HCT116 (cell line): Measurements from ENCODE around the gene TOR1AIP1. TPM values are rescaled to one million over a fixed set of nuclear protein-coding genes. Genes with fewer than 3 reads are reported as not detected.

Source experiments
- ATAC-seq: fragments of 200-7000 bp; cut with Tn5 transposase; 2 replicates; pipeline ENCODE4 v1.9.1; 2020; ENCODE audit warnings: mild to moderate bottlenecking, moderate library complexity
- BruUV-seq: library from RNA; stranded (reverse); fragments of 400-500 nt; replicated peaks from 2 replicates; lab custom pipeline; 2021; lab: Mats Ljungman, UMichigan
- CTCF ChIA-PET: fragments of 300-600 bp; sonication (Branson Sonifier 250); formaldehyde crosslinking; loops from one replicate; lab custom pipeline; 2021; ENCODE audit warnings: antibody characterized with exemption; lab: Charles Lee
- POLR2A ChIA-PET: fragments of 300-600, 350-600 bp; sonication (Branson Sonifier 250); formaldehyde crosslinking; loops from one replicate; lab custom pipeline; 2021; ENCODE audit warnings: antibody characterized with exemption; lab: Charles Lee
- RAD21 ChIA-PET, 2 experiments: fragments of 300-600 bp; sonication (Branson Sonifier 250); formaldehyde crosslinking; loops; one replicate each; lab custom pipeline; 2023; ENCODE audit warnings: low total read pairs in 2 of 2; ENCODE audit not compliant: uncharacterized antibody in 2 of 2, unreplicated experiment in 2 of 2, low non-redundant PET in 1 of 2; lab: Charles Lee
- DNase-seq: peaks from one replicate; pipeline ENCODE4 v3.0.0-alpha.2; 2010; ENCODE audit warnings: low read depth, low spot score
- H2AFZ ChIP-seq: fragments of 200-600 bp; shearing (Covaris generic), sonication (generic); 2 replicates; pipeline ENCODE4 v1.6.1; 2017; ENCODE audit warnings: low read depth, mixed run types, mixed read lengths, antibody characterized with exemption, low read length; ENCODE audit not compliant: poor library complexity, severe bottlenecking
- H3K27ac ChIP-seq: 2 replicates; pipeline ENCODE4 v1.5.1; 2012; ENCODE audit warnings: low read depth, low read length
- H3K27me3 ChIP-seq: fragments of 200-600 bp; sonication (generic); 2 replicates; pipeline ENCODE4 v1.6.1; 2016; ENCODE audit warnings: mixed run types, low read length, mixed read lengths; ENCODE audit not compliant: insufficient read depth
- H3K36me3 ChIP-seq, 2 experiments: fragments of 200-500 bp in 1 of 2; fragments of 200-600 bp in 1 of 2; sonication (Bioruptor generic) in 1 of 2; sonication (generic) in 1 of 2; 2 replicates each; pipeline versions ENCODE4 v1.5.1 to v1.6.1; 2014 to 2016; ENCODE audit warnings: low read length in 2 of 2, inconsistent platforms in 1 of 2, mixed read lengths in 1 of 2, mixed run types in 1 of 2; ENCODE audit not compliant: insufficient read depth in 2 of 2, control insufficient read depth in 1 of 2
- H3K4me1 ChIP-seq, 2 experiments: fragments of 200-600 bp in 1 of 2; sonication (generic) in 1 of 2; 2 replicates each; pipeline versions ENCODE4 v1.5.1 to v1.6.1; 2012 to 2017; ENCODE audit warnings: low read length in 2 of 2, inconsistent platforms in 1 of 2, mild to moderate bottlenecking in 1 of 2, mixed read lengths in 1 of 2, mixed run types in 1 of 2, moderate library complexity in 1 of 2; ENCODE audit not compliant: insufficient read depth in 2 of 2, control insufficient read depth in 1 of 2
- H3K4me2 ChIP-seq: fragments of 200-600 bp; sonication (generic); 2 replicates; pipeline ENCODE4 v1.6.1; 2017; ENCODE audit warnings: mixed run types, low read length, mixed read lengths
- H3K4me3 ChIP-seq, 2 experiments: fragments of 200-600 bp in 1 of 2; sonication (generic) in 1 of 2; replicated peaks in 1 of 2; 2 replicates each; pipeline ENCODE4 v1.5.1; 2011 to 2016; ENCODE audit warnings: low read length in 2 of 2, control low read depth in 1 of 2, low read depth in 1 of 2, mild to moderate bottlenecking in 1 of 2, mixed read lengths in 1 of 2, mixed run types in 1 of 2
- H3K79me2 ChIP-seq: fragments of 200-600 bp; sonication (generic); 2 replicates; pipeline ENCODE4 v1.6.1; 2017; ENCODE audit warnings: mild to moderate bottlenecking, mixed run types, low read length, moderate library complexity, mixed read lengths; ENCODE audit not compliant: insufficient read depth
- H3K9ac ChIP-seq: fragments of 200-600 bp; sonication (generic); 2 replicates; pipeline ENCODE4 v1.6.1; 2016; ENCODE audit warnings: low read length, mixed read lengths
- H3K9me2 ChIP-seq: fragments of 200-600 bp; sonication (generic), shearing (Covaris generic); 2 replicates; pipeline ENCODE4 v1.6.1; 2017; ENCODE audit warnings: mixed run types, mild to moderate bottlenecking, moderate library complexity; ENCODE audit not compliant: insufficient read depth
- H3K9me3 ChIP-seq, 2 experiments: fragments of 200-500 bp in 1 of 2; fragments of 200-600 bp in 1 of 2; sonication (Bioruptor generic) in 1 of 2; sonication (generic) in 1 of 2; 2 replicates each; pipeline ENCODE4 v1.6.1; 2014 to 2017; ENCODE audit warnings: low read length in 2 of 2, mixed read lengths in 2 of 2, inconsistent platforms in 1 of 2, low read depth in 1 of 2, mild to moderate bottlenecking in 1 of 2, mixed run types in 1 of 2, moderate library complexity in 1 of 2; ENCODE audit not compliant: control insufficient read depth in 1 of 2, insufficient read depth in 1 of 2
- H4K20me1 ChIP-seq: fragments of 200-600 bp; sonication (generic), shearing (Covaris generic); 2 replicates; pipeline ENCODE4 v1.6.1; 2017; ENCODE audit warnings: mixed run types, mild to moderate bottlenecking, moderate library complexity; ENCODE audit not compliant: insufficient read depth
- ATF3 ChIP-seq: IDR thresholded peaks from 2 replicates; pipeline ENCODE4 v1.6.1; 2012
- CTCF ChIP-seq, 3 experiments: fragments of 200-600 bp in 1 of 3; sonication (generic) in 1 of 3; IDR thresholded peaks in 2 of 3; conservative IDR thresholded peaks in 1 of 3; 2 replicates each; pipeline ENCODE4 v1.5.1; 2012 to 2017; ENCODE audit warnings: low read depth in 2 of 3, low read length in 2 of 3, antibody characterized with exemption in 1 of 3, borderline replicate concordance in 1 of 3, control low read depth in 1 of 3, mild to moderate bottlenecking in 1 of 3, mixed read lengths in 1 of 3, mixed run types in 1 of 3, moderate library complexity in 1 of 3; ENCODE audit not compliant: insufficient read depth in 1 of 3
- EGR1 ChIP-seq: IDR thresholded peaks from 2 replicates; pipeline ENCODE4 v1.6.1; 2012; ENCODE audit warnings: low read depth
- ELF1 ChIP-seq: IDR thresholded peaks from 2 replicates; pipeline ENCODE4 v1.6.1; 2012; ENCODE audit warnings: low read depth, borderline replicate concordance
- FOSL1 ChIP-seq: IDR thresholded peaks from 2 replicates; pipeline ENCODE4 v1.6.1; 2012; ENCODE audit warnings: low read depth
- JUND ChIP-seq: IDR thresholded peaks from 2 replicates; pipeline ENCODE4 v1.6.1; 2012
- POLR2AphosphoS5 ChIP-seq: IDR thresholded peaks from 2 replicates; pipeline ENCODE4 v1.6.1; 2011; ENCODE audit warnings: mild to moderate bottlenecking, low read depth, low read length, moderate library complexity
- SIN3A ChIP-seq: IDR thresholded peaks from 2 replicates; pipeline ENCODE4 v1.6.1; 2012; ENCODE audit warnings: low read depth
- SP1 ChIP-seq: IDR thresholded peaks from 2 replicates; pipeline ENCODE4 v1.6.1; 2012; ENCODE audit warnings: low read depth
- SRF ChIP-seq: IDR thresholded peaks from 2 replicates; pipeline ENCODE4 v1.6.1; 2012; ENCODE audit warnings: low read depth
- TCF7L2 ChIP-seq: IDR thresholded peaks from 2 replicates; pipeline ENCODE4 v1.7.0; 2011; ENCODE audit warnings: borderline replicate concordance, inconsistent platforms; ENCODE audit not compliant: insufficient read depth, insufficient read length; ENCODE audit errors: extremely low read depth
- YY1 ChIP-seq: IDR thresholded peaks from 2 replicates; pipeline ENCODE4 v1.6.1; 2011; ENCODE audit warnings: low read length, low read depth, moderate library complexity, mild to moderate bottlenecking; ENCODE audit not compliant: insufficient replicate concordance; ENCODE audit errors: extremely low read depth
- ZBTB33 ChIP-seq: IDR thresholded peaks from 2 replicates; pipeline ENCODE4 v1.6.1; 2011; ENCODE audit warnings: mild to moderate bottlenecking, low read length, moderate library complexity; ENCODE audit not compliant: insufficient replicate concordance; ENCODE audit errors: extremely low read depth
- intact Hi-C: fragments of 100-400 bp; cut with micrococcal nuclease; formaldehyde crosslinking; loops from 2 replicates; pipeline ENCODE4 v1.10.0; 2022
- total RNA-seq: library from RNA; stranded (reverse); gene quantifications from one replicate; pipeline ENCODE4 v1.2.1, GENCODE V29; 2021; ENCODE audit not compliant: unreplicated experiment

Gene TOR1AIP1
- total RNA-seq, 1 experiment from 2014 or later = 30.5 TPM

- H2AFZ ChIP-seq = no peak overlapping the region
- H3K27ac ChIP-seq = no peak overlapping the region
- intact Hi-C loops = no loop called here
- no peak overlapping the region for H3K4me2 ChIP-seq
- POLR2A ChIA-PET = no interaction called here
- DNase-seq = no peak
- CTCF ChIA-PET = no interaction called here
- H4K20me1 ChIP-seq = no peaks in the 10 kb centered on the region
- H3K4me3 ChIP-seq = no peak overlapping the region
- TF ChIP-seq SP1 = no peak
- TF ChIP-seq SRF = no peak
- TF ChIP-seq POLR2AphosphoS5 = no peak
- TF ChIP-seq ATF3 = no peak
- no peak for TF ChIP-seq JUND
- no peak for TF ChIP-seq SIN3A
- TF ChIP-seq ZBTB33 = no peak
- no peak for TF ChIP-seq YY1
- TF ChIP-seq FOSL1 = no peak
- no peak for TF ChIP-seq TCF7L2
- TF ChIP-seq EGR1 = no peak
- no peak for TF ChIP-seq ELF1
- no peak for TF ChIP-seq CTCF (IDR thresholded peaks at IDR 0.05 in 2 of 3, conservative IDR thresholded peaks at IDR 0.05 in 1 of 3; ENCODE audit: borderline replicate concordance in 1 of 3, insufficient read depth in 1 of 3, low read depth in 2 of 3, low read length in 2 of 3)
- no peaks in the 10 kb centered on the region for H3K27me3 ChIP-seq
- no peak for ATAC-seq
- H3K9ac ChIP-seq = no peak overlapping the region
- no peaks in the 10 kb centered on the region for H3K4me1 ChIP-seq
- H3K79me2 ChIP-seq = no peaks in the 10 kb centered on the region
- no peaks in the 10 kb centered on the region for H3K36me3 ChIP-seq
- BruUV-seq = no TSS peak
- RAD21 ChIA-PET = no interaction called here
- H3K9me2 ChIP-seq = no peaks in the 10 kb centered on the region
- no peaks in the 10 kb centered on the region for H3K9me3 ChIP-seq
These were observed 59.4 kb downstream of the TOR1AIP1 start for GRCh38 chr1:179941454-179941853.
